ENCODE data around the gene BOK. TPM values are rescaled to one million over a fixed set of nuclear protein-coding genes. Genes with fewer than 3 reads are reported as not detected.

BOK gene
- total and polyA plus RNA-seq, 9 of the 15 experiments (the other 6 are each of a cell fraction or from before 2014, with no cell fraction given) = 0.03 to 3.3 (median 2.0) TPM; not detected in 1

GRCh38 chr2:241586564-241587264, 28.2 kb downstream of the BOK start:
- Histone ChIP-seq H3K9me3 (replicated peaks; ENCODE audit: control insufficient read depth, insufficient read depth, low read depth, low read length) (peaks cover 17% of the 10 kb centered on the region), H3K27ac (ENCODE audit: extremely low read depth, low read depth, low read length) (no peak overlapping the region), H3K9me1 (ENCODE audit: control insufficient read depth, insufficient read depth, low read length) (no peaks in the 10 kb centered on the region), H3K27me3 (ENCODE audit: control insufficient read depth in 2 of 2, insufficient read depth in 2 of 2, low read length in 2 of 2) (no peaks in the 10 kb centered on the region), H3K36me3 (ENCODE audit: control insufficient read depth, insufficient read depth, low read length) (peaks cover 57% of the 10 kb centered on the region), H3K79me2 (ENCODE audit: control insufficient read depth, insufficient read depth, low read length) (no peaks in the 10 kb centered on the region), H2AFZ (ENCODE audit: low read depth, low read length) (no peak overlapping the region), H3K9ac (ENCODE audit: insufficient read depth in 1 of 2, low read depth in 2 of 2, low read length in 2 of 2) (no peak overlapping the region), H3K4me1 (replicated peaks in 1 of 2; ENCODE audit: control insufficient read depth in 2 of 2, insufficient read depth in 2 of 2, low read length in 2 of 2) (peaks cover 3% of the 10 kb centered on the region in 2 experiments; a peak in 2 of 5 replicates), H4K20me1 (replicated peaks; ENCODE audit: control insufficient read depth, insufficient read depth, low read length) (no peaks in the 10 kb centered on the region), H3K4me2 (ENCODE audit: insufficient read depth, low read length) (no peak overlapping the region), H3K4me3 (no peak overlapping the region)
- FAIRE-seq = no peak
- intact Hi-C loops (cut with micrococcal nuclease) = no loop called here
- no TSS peak for BruUV-seq (replicated peaks)
- ChIA-PET CTCF (ENCODE audit: low intra/inter-chr PET ratio) (no interaction called here), POLR2A (no interaction called here)
- in situ Hi-C loops (cut with MboI) = no loop called here
- no peak for DNase-seq (ENCODE audit: extremely low read depth in 1 of 4, low spot score in 3 of 4)
- no peak for ATAC-seq
- 100% methylated on average over 2 of the region's 2 CpGs for WGBS (ENCODE audit: insufficient coverage, low coverage, missing lambda C conversion rate)
- TF ChIP-seq NBN (IDR thresholded peaks at IDR 0.05; ENCODE audit: low read depth) = 0 out of 2 replicates have a peak, but pooled peaks have one; percentile 30
- no peak for TF ChIP-seq KDM5B (IDR thresholded peaks at IDR 0.05; ENCODE audit: insufficient replicate concordance, low read depth, low read length)
- TF ChIP-seq NELFE (IDR thresholded peaks at IDR 0.05; ENCODE audit: insufficient read depth, insufficient read length) = no peak
- no peak for TF ChIP-seq KLF1 (tag; IDR thresholded peaks at IDR 0.05)
- 0 out of 2 replicates have a peak, but pooled peaks have one; percentile 66 for TF ChIP-seq NR2C1 (IDR thresholded peaks at IDR 0.05)
- peak; percentile 65 for TF ChIP-seq NR2C1 (tag; IDR thresholded peaks at IDR 0.05)
- TF ChIP-seq RBM25 (IDR thresholded peaks at IDR 0.05; ENCODE audit: low read depth, low read length, severe bottlenecking) = peak; percentile 67
- peak; percentile 80 for TF ChIP-seq ZNF280A (IDR thresholded peaks at IDR 0.05; ENCODE audit: low read depth, partially characterized antibody)
- no peak for TF ChIP-seq CREM (IDR thresholded peaks at IDR 0.05; ENCODE audit: low read depth)
- TF ChIP-seq ZNF431 (CRISPR knock-in tag; IDR thresholded peaks at IDR 0.05) = no peak
- TF ChIP-seq KAT2B (IDR thresholded peaks at IDR 0.05; ENCODE audit: low read depth, low read length) = no peak
- no peak for TF ChIP-seq MAFG (tag; conservative IDR thresholded peaks at IDR 0.05)
- peak; percentile 67 to 75; a peak in 3 of 4 replicates for TF ChIP-seq TRIM24 (IDR thresholded peaks at IDR 0.05)
- TF ChIP-seq FUS (optimal IDR thresholded peaks at IDR 0.05; ENCODE audit: low read depth, low read length) = no peak
- TF ChIP-seq ZFP91 (CRISPR knock-in tag; IDR thresholded peaks at IDR 0.05) = no peak
- no peak for TF ChIP-seq ZBTB7A (IDR thresholded peaks at IDR 0.05; ENCODE audit: borderline replicate concordance, control insufficient read depth, low read depth, low read length)
- no peak for TF ChIP-seq HNRNPLL (IDR thresholded peaks at IDR 0.05; ENCODE audit: low read depth, low read length, poor library complexity, severe bottlenecking)
- TF ChIP-seq CBFB (CRISPR knock-in tag; IDR thresholded peaks at IDR 0.05) = no peak
- TF ChIP-seq DDX20 (tag; IDR thresholded peaks at IDR 0.05; ENCODE audit: low read depth) = no peak

All from K562 (cell line).